Mucosa of descending colon (tissue), 3 donors: ENCODE results near the gene DISP3. TPM values are rescaled to one million over a fixed set of nuclear protein-coding genes. Genes with fewer than 3 reads are reported as not detected.

Experiments
- ATAC-seq: fragments of 200-7000 bp; cut with Tn5 transposase; one replicate; pipeline ENCODE4 v1.9.1; 2020; ENCODE audit warnings: mild to moderate bottlenecking, moderate library complexity
- DNase-seq, 3 donors: peaks; one replicate each; pipeline ENCODE4 v3.0.0-alpha.2; 2020
- H3K36me3 ChIP-seq: fragments of 200-600 bp; one replicate; pipeline ENCODE4 v1.8.0; 2021; ENCODE audit warnings: low read depth, mild to moderate bottlenecking
- H3K4me1 ChIP-seq: fragments of 200-600 bp; one replicate; pipeline ENCODE4 v1.8.0; 2021; ENCODE audit warnings: low read depth, mild to moderate bottlenecking
- H3K4me3 ChIP-seq: fragments of 200-600 bp; one replicate; pipeline ENCODE4 v1.8.0; 2021; ENCODE audit warnings: mild to moderate bottlenecking
- H3K9me3 ChIP-seq: fragments of 200-600 bp; one replicate; pipeline ENCODE4 v1.8.0; 2021; ENCODE audit warnings: mild to moderate bottlenecking
- CTCF ChIP-seq: fragments of 200-600 bp; IDR thresholded peaks from one replicate; pipeline ENCODE4 v1.8.0; 2022; ENCODE audit warnings: antibody characterized with exemption, mild to moderate bottlenecking
- intact Hi-C, 2 donors: fragments of 100-400 bp; cut with DNase I in 1 of 2; cut with micrococcal nuclease in 1 of 2; formaldehyde crosslinking; loops; one replicate each; pipeline versions ENCODE4 v1.11.0 to v1.11.1; 2022; cut with DNase I, micrococcal nuclease
- total RNA-seq, 3 donors: library from RNA; stranded (reverse); fragmentation: NEBNext Ultra II Directional in 2 of 3; extraction: Animal tissue kit (Norgen Biotek cat#: 25700) in 2 of 3; gene quantifications; one replicate each; pipeline versions ENCODE4 v1.2.1 to v1.2.4, GENCODE V29; 2021 to 2023
- donor health status: DM: no; HTN: no; CAD: no; lungs with moderate emphysema.
- donor health status: DM: no; HTN: no; CAD: no.
- donor health status: DM: no; HTN: yes; CAD: no.

The DISP3 gene
- total RNA-seq, 3 donors from 2014 or later, result 0.17 to 0.23 (median 0.19) TPM

GRCh38 chr1:11450310-11450709 is 28.6 kb upstream of the DISP3 start:
- no peak for TF ChIP-seq CTCF
- ATAC-seq, result no peak
- H3K9me3 ChIP-seq, result no peaks in the 10 kb centered on the region
- no peak overlapping the region for H3K4me3 ChIP-seq
- intact Hi-C loops, result no loop called here
- DNase-seq, result no peak
- no peaks in the 10 kb centered on the region for H3K36me3 ChIP-seq
- no peaks in the 10 kb centered on the region for H3K4me1 ChIP-seq

GRCh38 chr1:11453742-11454491 is 25.0 kb upstream of the DISP3 start:
- no peak for TF ChIP-seq CTCF
- DNase-seq (no peak), ATAC-seq (no peak)
- H3K36me3 ChIP-seq, result no peaks in the 10 kb centered on the region
- intact Hi-C loops, result no loop called here
- H3K4me3 ChIP-seq, result no peak overlapping the region
- no peaks in the 10 kb centered on the region for H3K4me1 ChIP-seq
- no peaks in the 10 kb centered on the region for H3K9me3 ChIP-seq

GRCh38 chr1:11455967-11456570 is 22.9 kb upstream of the DISP3 start:
- DNase-seq, result no peak
- no peak for ATAC-seq
- no peak for TF ChIP-seq CTCF

GRCh38 chr1:11456965-11457364 is 22.0 kb upstream of the DISP3 start:
- intact Hi-C loops, result no loop called here
- H3K4me3 ChIP-seq, result no peak overlapping the region
- H3K36me3 ChIP-seq, result no peaks in the 10 kb centered on the region
- ATAC-seq (no peak), DNase-seq (no peak)
- no peak for TF ChIP-seq CTCF
- no peaks in the 10 kb centered on the region for H3K9me3 ChIP-seq
- H3K4me1 ChIP-seq, result no peaks in the 10 kb centered on the region

More at GRCh38 chr1:11455967-11456570, 22.9 kb upstream of the DISP3 start:
- H3K9me3 ChIP-seq, result no peaks in the 10 kb centered on the region
- intact Hi-C loops, result no loop called here
- no peaks in the 10 kb centered on the region for H3K4me1 ChIP-seq
- H3K36me3 ChIP-seq, result no peaks in the 10 kb centered on the region
- H3K4me3 ChIP-seq, result no peak overlapping the region

GRCh38 chr1:11458811-11459275 is 20.1 kb upstream of the DISP3 start:
- Histone ChIP-seq H3K36me3 (no peaks in the 10 kb centered on the region), H3K4me3 (no peak overlapping the region), H3K9me3 (no peaks in the 10 kb centered on the region), H3K4me1 (no peaks in the 10 kb centered on the region)
- DNase-seq (no peak), ATAC-seq (no peak)
- TF ChIP-seq CTCF, result no peak
- intact Hi-C loops, result no loop called here
